Trophoblast cell (in vitro differentiated cells and primary cell): ENCODE results near the gene AMY1A.
"Not testable (repeated sequence)": the region's sequence is repeated elsewhere in the genome, so short reads cannot be mapped to it uniquely, and the experiment has no call there.

Experiments
- DNase-seq, 2 donors: peaks; one replicate each; pipeline ENCODE4 v3.0.0-alpha.2; 2016
- H2AFZ ChIP-seq: 2 replicates; pipeline ENCODE4 v1.6.1; 2013; ENCODE audit warnings: low read length, moderate library complexity, mild to moderate bottlenecking; ENCODE audit not compliant: insufficient read depth, poor library complexity
- H2AK5ac ChIP-seq: 2 replicates; pipeline ENCODE4 v1.6.1; 2013; ENCODE audit warnings: mild to moderate bottlenecking, low read length
- H2BK120ac ChIP-seq: 2 replicates; pipeline ENCODE4 v1.6.1; 2013; ENCODE audit warnings: low read length, mild to moderate bottlenecking, moderate library complexity; ENCODE audit not compliant: insufficient read depth, poor library complexity
- H2BK12ac ChIP-seq: 2 replicates; pipeline ENCODE4 v1.6.1; 2013; ENCODE audit warnings: mild to moderate bottlenecking, low read length, moderate library complexity
- H2BK5ac ChIP-seq: 2 replicates; pipeline ENCODE4 v1.6.1; 2013; ENCODE audit warnings: low read length, low read depth, moderate library complexity, mild to moderate bottlenecking; ENCODE audit not compliant: poor library complexity
- H3K14ac ChIP-seq: 2 replicates; pipeline ENCODE4 v1.6.1; 2013; ENCODE audit warnings: mild to moderate bottlenecking, low read length
- H3K18ac ChIP-seq: 2 replicates; pipeline ENCODE4 v1.6.1; 2013; ENCODE audit warnings: mild to moderate bottlenecking, low read length
- H3K23ac ChIP-seq: 2 replicates; pipeline ENCODE4 v1.6.1; 2013; ENCODE audit warnings: low read length
- H3K27ac ChIP-seq: 2 replicates; pipeline ENCODE4 v1.5.1; 2013; ENCODE audit warnings: low read depth, mild to moderate bottlenecking, inconsistent platforms, low read length, moderate library complexity
- H3K27me3 ChIP-seq: 2 replicates; pipeline ENCODE4 v1.6.1; 2013; ENCODE audit warnings: inconsistent platforms, mild to moderate bottlenecking, low read length, moderate library complexity; ENCODE audit not compliant: insufficient read depth
- H3K36me3 ChIP-seq, 2 experiments: 1 replicate in 1 of 2; 2 replicates in 1 of 2; pipeline ENCODE4 v1.6.1; 2013; ENCODE audit warnings: low read length in 2 of 2, mild to moderate bottlenecking in 2 of 2, moderate library complexity in 1 of 2; ENCODE audit not compliant: insufficient read depth in 2 of 2, control insufficient read depth in 1 of 2
- H3K4ac ChIP-seq: 2 replicates; pipeline ENCODE4 v1.6.1; 2013; ENCODE audit warnings: low read depth, mild to moderate bottlenecking, low read length, moderate library complexity
- H3K4me1 ChIP-seq, 2 experiments: 1 replicate in 1 of 2; 2 replicates in 1 of 2; pipeline ENCODE4 v1.6.1; 2013; ENCODE audit warnings: low read length in 2 of 2, mild to moderate bottlenecking in 2 of 2, moderate library complexity in 1 of 2; ENCODE audit not compliant: insufficient read depth in 2 of 2, control insufficient read depth in 1 of 2
- H3K4me2 ChIP-seq: 2 replicates; pipeline ENCODE4 v1.6.1; 2013; ENCODE audit warnings: inconsistent platforms, mild to moderate bottlenecking, low read length, moderate library complexity
- H3K4me3 ChIP-seq: 2 replicates; pipeline ENCODE4 v1.5.1; 2013; ENCODE audit warnings: mild to moderate bottlenecking, low read depth, low read length, inconsistent platforms
- H3K79me1 ChIP-seq: one replicate; pipeline ENCODE4 v1.6.1; 2013; ENCODE audit warnings: low read length
- H3K79me2 ChIP-seq: 2 replicates; pipeline ENCODE4 v1.6.1; 2013; ENCODE audit warnings: low read length, mild to moderate bottlenecking; ENCODE audit not compliant: control insufficient read depth, insufficient read depth, poor library complexity
- H3K9ac ChIP-seq: 2 replicates; pipeline ENCODE4 v1.6.1; 2013; ENCODE audit warnings: mild to moderate bottlenecking, low read length
- H3K9me3 ChIP-seq: 2 replicates; pipeline ENCODE4 v1.6.1; 2013; ENCODE audit warnings: low read depth, mild to moderate bottlenecking, control low read depth, inconsistent platforms, low read length; ENCODE audit not compliant: insufficient read depth
- H4K12ac ChIP-seq: 2 replicates; pipeline ENCODE4 v1.6.1; 2013; ENCODE audit warnings: low read depth, mild to moderate bottlenecking, low read length, moderate library complexity
- H4K8ac ChIP-seq: 2 replicates; pipeline ENCODE4 v1.6.1; 2013; ENCODE audit warnings: low read depth, mild to moderate bottlenecking, low read length, moderate library complexity
- H4K91ac ChIP-seq: one replicate; pipeline ENCODE4 v1.6.1; 2013; ENCODE audit warnings: low read depth, mild to moderate bottlenecking, low read length, moderate library complexity
- WGBS: extraction: QIAGEN DNeasy Blood & Tissue Kit; methylation state at CpG from one replicate; pipeline ENCODE4 v1.1.7; 2013; ENCODE audit warnings: missing lambda C conversion rate; ENCODE audit not compliant: insufficient read length, insufficient coverage; ENCODE audit errors: extremely low coverage; 5-methylcytosine and 5-hydroxymethylcytosine counted together

AMY1A gene

DNA sequence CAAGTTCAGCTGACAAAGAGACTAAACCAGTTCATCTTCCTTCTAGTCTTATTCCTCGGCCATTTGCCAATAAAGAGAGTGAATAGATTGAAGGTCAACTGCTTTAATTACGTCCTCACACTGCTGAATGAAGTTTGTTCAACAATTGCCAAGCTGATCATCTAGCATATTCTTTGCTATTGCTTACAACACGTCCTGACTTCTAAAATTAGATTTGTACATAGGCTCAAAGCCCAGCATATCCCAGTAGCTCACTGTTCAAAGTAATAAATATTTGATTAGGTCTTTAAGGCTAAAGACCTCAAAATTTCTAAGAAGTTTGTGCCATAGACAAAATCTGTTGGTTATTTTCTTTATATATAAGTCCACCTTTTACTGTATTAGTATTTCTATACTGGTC, 20.8 kb downstream of the AMY1A start:
- not testable (repeated sequence) for H3K36me3 ChIP-seq, DNase-seq, H2BK5ac ChIP-seq, H3K4me1 ChIP-seq, H3K9me3 ChIP-seq, H3K27ac ChIP-seq, H3K79me1 ChIP-seq, H3K9ac ChIP-seq, H2AK5ac ChIP-seq, H2AFZ ChIP-seq, H3K4me2 ChIP-seq, H3K79me2 ChIP-seq, H3K14ac ChIP-seq, H2BK12ac ChIP-seq, H3K18ac ChIP-seq, H3K27me3 ChIP-seq, H2BK120ac ChIP-seq, H4K8ac ChIP-seq, H3K23ac ChIP-seq, H4K12ac ChIP-seq, H3K4me3 ChIP-seq, H3K4ac ChIP-seq, H4K91ac ChIP-seq
- WGBS: no CpG with 5 or more reads among the region's 3 CpGs

DNA sequence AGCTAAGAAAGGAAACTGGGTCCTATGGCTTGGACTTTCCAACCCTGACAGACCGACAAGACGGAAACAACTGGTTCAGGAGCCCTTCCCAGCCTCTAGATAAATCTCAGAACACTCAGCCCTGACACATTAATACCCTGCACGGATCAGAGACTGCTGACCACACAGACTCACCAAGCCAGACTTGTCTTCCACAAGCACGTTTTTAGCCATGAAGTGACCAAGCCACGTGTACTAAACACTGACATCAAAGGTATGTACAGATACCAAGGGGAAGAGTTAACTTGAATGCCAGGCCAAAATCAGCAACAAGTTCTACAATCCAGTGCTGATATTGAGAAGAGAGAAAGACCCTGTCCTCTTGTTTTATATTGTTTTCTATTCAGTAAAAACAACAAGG, 40.5 kb downstream of the AMY1A start, which contains the start of gene AMY1B:
TSS of gene AMY1B (minus strand) at position 101 of the 400 bp plus-strand sequence. CDS start 571 bp downstream, outside the sequence.
- not testable (repeated sequence) for H4K91ac ChIP-seq, H3K14ac ChIP-seq, H3K79me1 ChIP-seq, H3K4me2 ChIP-seq, H3K36me3 ChIP-seq, H4K8ac ChIP-seq, H3K9ac ChIP-seq, H2AFZ ChIP-seq, H2BK12ac ChIP-seq, H3K23ac ChIP-seq, H3K27me3 ChIP-seq, H2BK5ac ChIP-seq, H3K9me3 ChIP-seq, H2AK5ac ChIP-seq, H3K79me2 ChIP-seq, DNase-seq, H2BK120ac ChIP-seq, H3K4ac ChIP-seq, H3K4me1 ChIP-seq, H3K27ac ChIP-seq, H3K4me3 ChIP-seq, H3K18ac ChIP-seq, H4K12ac ChIP-seq
- WGBS: no CpG with 5 or more reads among the region's 5 CpGs

DNA sequence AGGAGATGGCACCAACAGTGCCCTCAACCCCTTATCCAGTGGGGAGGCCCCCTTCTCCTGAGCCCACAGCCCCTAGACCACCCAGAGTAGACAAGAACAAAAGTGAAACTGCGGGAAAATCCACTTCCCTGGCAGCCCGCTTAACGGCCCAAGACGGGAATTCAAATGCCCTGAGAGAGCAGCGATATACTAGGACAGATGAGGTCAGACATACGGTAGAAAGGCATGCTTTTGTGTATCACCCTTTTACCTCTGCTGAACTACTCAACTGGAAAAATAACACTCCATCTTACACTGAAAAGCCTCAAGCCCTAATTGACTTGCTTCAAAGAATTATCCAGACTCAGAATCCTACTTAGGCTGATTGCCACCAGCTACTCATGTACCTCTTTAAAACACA, 41.9 kb downstream of the AMY1A start:
- not testable (repeated sequence) for H3K4me1 ChIP-seq, H3K4ac ChIP-seq, H2AFZ ChIP-seq, H4K12ac ChIP-seq, H3K4me2 ChIP-seq, H3K79me1 ChIP-seq, H2BK12ac ChIP-seq, H3K23ac ChIP-seq, H2AK5ac ChIP-seq, H3K27ac ChIP-seq, H3K9ac ChIP-seq, H4K91ac ChIP-seq, H3K14ac ChIP-seq, H3K36me3 ChIP-seq, DNase-seq, H3K18ac ChIP-seq, H3K79me2 ChIP-seq, H4K8ac ChIP-seq, H3K4me3 ChIP-seq, H3K27me3 ChIP-seq, H3K9me3 ChIP-seq, H2BK120ac ChIP-seq, H2BK5ac ChIP-seq
- no CpG with 5 or more reads among the region's 6 CpGs for WGBS

DNA sequence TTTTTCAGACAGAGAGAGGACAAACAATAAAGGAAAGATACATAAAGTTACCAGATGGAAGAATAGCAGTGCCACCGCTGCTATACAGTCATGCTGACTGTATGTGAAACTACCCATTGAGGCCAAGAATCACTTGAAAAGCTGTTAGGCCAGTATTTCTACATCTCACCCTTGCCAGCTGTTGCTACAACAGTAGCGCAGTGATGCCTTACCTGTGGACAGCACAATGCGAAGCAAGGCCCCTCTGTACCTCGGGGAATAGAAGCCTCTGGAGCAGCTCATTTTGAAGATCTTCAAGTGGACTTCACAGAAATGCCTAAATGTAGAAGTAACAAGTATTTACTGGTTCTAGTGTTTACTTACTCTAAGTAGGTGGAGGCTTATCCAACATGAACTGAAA, 45.1 kb downstream of the AMY1A start:
- not testable (repeated sequence) for H3K14ac ChIP-seq, H3K27me3 ChIP-seq, H3K27ac ChIP-seq, H3K4me3 ChIP-seq, H3K4me2 ChIP-seq, H2BK12ac ChIP-seq, H4K12ac ChIP-seq, H2AFZ ChIP-seq, H4K8ac ChIP-seq, H3K9me3 ChIP-seq, H3K4ac ChIP-seq, H3K79me1 ChIP-seq, H4K91ac ChIP-seq, H3K9ac ChIP-seq, H2AK5ac ChIP-seq, DNase-seq, H2BK120ac ChIP-seq, H3K79me2 ChIP-seq, H3K23ac ChIP-seq, H3K18ac ChIP-seq, H3K36me3 ChIP-seq, H2BK5ac ChIP-seq, H3K4me1 ChIP-seq
- no CpG with 5 or more reads among the region's 4 CpGs for WGBS
